ENCODE measurements around the gene FCRL3.

The FCRL3 gene

DNA sequence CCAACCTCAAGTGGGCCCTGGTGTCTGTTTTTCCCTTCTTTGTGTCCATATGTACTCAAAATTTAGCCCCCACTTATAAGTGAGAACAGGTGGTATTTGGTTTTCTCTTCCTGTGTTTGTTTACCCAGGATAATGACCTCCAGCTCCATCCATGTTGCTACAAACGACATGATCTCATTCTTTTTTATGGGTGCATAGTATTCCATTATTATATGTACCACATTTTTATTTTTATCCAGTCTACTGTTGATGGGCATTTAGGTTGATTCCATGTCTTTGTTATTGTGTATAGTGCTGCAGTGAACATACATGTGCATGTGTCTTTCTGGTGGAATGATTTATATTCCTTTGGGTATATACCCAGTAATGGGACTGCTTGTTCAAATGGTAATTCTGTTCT, 27.6 kb downstream of the FCRL3 start:
- no peak for DNase-seq

DNA sequence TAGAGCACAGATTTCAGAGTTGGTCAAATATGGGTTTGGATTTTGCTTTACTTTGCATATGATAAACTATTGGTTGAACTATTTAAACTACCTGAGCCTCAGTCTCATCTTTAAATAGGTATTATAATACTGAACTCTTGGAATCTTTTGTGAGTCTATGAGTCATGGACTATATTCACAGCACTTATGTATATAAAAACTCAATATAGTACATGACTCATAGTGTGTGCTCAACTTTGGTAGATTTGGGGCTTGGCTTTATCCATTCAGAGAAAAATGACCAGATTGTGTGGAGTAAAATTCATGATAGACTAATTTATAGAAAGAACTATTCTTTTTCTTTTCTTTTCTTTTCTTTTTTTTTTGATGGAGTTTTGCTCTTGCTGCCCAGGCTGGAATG, 28.7 kb downstream of the FCRL3 start:
- no peak for DNase-seq

DNA sequence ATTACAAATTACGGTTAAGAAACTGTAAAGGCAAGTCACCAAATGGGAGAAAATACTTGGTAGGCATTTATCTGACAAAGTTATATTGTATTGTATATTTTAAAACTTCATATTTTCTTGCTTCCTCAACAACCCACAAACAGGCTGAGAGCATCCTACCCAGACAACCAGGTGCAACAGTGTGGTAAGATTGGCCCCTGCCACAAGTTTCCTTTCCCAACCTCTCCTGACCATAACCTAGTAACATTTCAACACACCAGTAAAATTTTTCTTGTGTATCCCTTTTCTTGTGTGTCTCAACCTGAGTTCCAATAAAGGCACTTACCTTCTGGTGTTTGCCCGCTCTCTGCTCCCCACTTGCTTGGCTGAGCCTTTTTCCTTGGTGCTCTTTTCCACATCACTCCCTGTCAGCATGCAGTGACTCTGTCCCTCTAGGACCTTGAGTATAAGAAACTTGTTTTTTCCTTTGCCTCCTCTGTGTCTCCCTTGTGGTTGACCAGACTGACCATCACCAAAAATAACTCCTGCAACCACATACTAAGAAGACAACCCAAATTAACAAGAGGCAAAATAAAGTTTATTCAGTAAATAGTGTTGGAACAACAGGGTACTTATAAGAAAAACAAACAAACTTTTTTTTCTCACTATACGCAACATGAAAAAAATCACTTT, 40.9 kb downstream of the FCRL3 start:
- no peak for DNase-seq

DNA sequence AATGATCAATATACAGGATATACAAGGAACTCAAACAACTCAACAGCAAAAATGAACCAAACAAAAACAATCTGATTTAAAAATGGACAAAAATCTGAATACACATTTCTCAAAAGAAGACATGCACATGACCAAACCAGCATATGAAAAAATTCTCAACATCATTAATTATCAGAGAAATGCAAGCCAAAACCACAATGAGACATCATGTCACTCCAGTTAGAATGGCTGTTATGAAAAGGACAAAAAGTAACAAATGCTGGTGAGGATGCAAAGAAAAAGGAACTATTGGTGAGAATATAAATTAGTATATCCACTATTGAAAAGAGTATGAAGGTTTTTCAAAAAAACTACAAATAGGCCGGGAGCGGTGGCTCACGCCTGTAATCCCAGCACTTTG, 42.0 kb downstream of the FCRL3 start:
- no peak for DNase-seq

DNA sequence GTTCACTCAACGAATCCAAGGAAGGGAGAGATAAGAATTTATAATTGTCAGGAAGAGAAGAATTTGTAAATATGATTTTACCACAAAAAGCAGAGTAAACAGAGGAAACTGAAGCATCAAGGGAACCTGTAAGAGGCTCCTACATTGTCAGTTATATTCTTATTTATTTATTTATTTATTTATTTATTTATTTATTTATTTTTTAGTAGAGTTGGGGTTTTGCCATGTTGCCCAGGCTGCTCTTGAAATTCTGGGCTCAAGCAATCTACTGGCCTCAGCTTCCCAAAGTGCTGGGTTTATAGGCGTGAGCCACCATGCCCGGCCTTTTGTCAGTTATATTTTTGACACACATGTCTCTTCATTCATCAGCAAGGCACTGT, 47.1 kb downstream of the FCRL3 start:
- no peak for DNase-seq

DNA sequence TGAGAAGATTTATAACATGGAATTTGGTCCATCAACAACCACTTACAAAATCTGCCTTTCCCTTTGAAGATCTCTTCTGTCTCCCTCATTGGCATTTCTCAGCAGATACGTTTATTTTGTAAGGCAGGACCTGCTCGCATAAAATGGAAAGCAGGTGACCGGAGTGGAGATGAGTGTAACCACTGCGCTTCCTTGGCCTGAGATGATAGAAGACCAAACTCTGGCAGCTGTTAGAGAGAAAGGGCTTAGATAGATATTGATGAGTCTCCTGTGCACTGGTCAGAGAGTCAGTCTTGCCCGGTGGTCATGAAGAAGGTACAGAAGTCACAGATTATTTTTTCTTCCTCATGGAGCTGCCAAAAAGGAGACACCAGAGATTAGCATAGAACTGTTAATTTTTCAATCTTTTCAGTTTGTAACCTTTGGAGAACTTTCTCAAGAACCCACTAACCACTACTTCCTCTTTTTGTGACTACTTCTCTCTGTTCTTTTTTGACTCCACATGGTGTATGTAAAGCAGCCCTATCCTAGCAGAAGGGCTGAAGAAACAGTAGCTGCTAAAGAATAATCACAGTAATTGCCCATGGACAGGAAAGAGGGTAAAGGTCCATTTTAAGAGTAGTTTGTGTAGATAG, 47.6 kb downstream of the FCRL3 start:
- no peak for DNase-seq

DNA sequence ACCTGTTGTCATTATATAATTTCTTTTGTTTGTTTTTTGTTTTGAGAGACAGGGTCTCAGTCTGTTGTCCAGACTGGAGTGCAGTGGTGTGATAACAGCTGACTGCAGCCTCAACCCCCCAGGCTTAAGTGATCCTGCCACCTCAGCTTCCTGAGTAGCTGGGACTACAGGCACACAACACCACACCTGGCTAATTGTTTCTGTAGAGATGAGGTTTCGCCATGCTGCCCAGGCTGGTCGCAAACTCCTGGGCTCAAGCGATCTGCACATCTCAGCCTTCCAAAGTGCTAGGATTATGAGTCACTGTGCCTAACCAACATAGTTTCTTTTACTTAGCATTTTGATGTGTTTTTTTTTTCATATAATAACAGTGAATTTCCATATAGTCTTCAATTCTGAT, 52.3 kb downstream of the FCRL3 start:
- no peak for DNase-seq

DNA sequence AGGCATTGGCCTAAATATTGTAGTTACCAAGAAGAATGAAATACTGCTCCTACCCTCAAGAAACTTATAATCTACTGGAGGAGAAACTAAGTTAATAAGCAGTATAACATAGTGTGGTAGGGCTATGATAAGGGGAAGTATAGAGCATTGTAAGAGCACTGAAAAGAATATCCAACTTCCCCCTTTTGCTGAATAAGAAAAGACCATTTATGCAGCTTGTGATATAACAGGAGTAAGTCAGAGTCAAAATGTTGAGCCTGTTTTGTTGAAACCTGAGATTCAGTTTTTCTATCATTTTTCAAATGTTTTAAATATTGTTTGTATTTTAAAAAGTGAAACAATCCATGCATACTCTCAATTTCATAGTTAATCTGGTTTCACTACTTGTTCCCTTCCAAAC, 54.4 kb downstream of the FCRL3 start:
- DNase-seq: no peak

DNA sequence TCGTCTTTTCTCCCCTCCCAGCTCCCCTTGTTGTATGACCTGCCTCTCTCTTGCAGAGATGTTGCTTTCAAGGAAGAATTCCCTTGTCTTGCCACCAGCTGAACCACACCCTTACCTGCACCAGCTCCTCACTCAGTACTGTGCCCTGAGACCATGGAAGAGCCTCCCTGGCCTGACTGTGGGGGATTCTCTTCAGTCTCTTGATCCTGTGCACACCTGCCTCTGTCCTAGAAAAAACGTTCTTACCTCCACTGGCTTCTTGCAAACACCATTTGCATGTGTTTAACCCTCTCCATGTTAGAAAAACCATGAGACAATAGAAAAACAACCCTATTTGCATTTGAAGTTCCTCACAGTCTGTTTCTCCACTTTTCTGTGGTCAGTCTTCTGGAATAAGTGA, 59.4 kb downstream of the FCRL3 start:
- no peak for DNase-seq

DNA sequence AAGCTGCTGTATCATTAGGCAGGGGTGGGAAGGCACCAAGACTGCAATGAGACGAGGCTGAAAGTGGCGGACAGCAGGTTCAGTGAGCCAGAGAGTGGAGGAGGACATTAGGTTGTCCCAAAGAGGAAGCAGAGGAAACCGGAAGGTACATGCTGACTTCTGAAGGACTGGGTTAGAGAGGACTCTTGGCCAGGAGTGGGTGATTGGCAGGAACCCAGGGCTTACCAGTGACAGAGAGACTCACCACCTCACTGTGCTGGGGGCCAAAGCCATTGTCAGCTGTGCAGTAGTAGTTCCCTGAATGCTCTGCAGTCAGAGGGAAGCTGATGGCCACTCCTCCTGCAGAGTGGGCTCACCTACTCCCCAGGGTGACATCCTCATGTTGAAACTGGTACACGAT, 60.8 kb downstream of the FCRL3 start:
- no peak for DNase-seq

DNA sequence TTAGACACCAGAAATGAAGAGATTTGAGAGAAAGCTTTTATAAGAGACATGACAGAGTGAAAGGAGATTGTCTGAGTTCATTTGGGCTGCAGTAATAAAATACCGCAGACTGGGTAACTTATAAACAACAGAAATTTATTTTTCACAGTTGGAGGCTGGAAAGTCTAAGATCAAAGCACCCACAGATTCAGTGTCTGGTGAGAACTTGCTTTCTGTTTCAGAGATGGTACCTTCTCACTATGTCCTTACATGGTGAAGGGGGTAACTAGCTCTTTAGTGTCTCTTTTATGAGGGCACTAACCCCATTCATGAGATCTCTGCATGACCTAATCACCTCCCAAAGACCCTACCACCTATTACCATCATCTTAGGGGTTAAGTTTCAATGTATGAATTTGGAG, 71.8 kb downstream of the FCRL3 start:
- DNase-seq: no peak

All from CD4-positive, alpha-beta T cell treated with Interleukin-17A for 4 hours (primary cell).